Stimulated activated CD4-positive, alpha-beta T cell treated with anti-CD3 and anti-CD28 coated beads, Interleukin-15, amount 100 ng/mL, for 24 hours (primary cell): Measurements from ENCODE around the gene AFAP1L2.

Source experiments
- DNase-seq: peaks from one replicate; pipeline ENCODE4 v3.0.0-alpha.2; 2020

AFAP1L2 gene, protein sequence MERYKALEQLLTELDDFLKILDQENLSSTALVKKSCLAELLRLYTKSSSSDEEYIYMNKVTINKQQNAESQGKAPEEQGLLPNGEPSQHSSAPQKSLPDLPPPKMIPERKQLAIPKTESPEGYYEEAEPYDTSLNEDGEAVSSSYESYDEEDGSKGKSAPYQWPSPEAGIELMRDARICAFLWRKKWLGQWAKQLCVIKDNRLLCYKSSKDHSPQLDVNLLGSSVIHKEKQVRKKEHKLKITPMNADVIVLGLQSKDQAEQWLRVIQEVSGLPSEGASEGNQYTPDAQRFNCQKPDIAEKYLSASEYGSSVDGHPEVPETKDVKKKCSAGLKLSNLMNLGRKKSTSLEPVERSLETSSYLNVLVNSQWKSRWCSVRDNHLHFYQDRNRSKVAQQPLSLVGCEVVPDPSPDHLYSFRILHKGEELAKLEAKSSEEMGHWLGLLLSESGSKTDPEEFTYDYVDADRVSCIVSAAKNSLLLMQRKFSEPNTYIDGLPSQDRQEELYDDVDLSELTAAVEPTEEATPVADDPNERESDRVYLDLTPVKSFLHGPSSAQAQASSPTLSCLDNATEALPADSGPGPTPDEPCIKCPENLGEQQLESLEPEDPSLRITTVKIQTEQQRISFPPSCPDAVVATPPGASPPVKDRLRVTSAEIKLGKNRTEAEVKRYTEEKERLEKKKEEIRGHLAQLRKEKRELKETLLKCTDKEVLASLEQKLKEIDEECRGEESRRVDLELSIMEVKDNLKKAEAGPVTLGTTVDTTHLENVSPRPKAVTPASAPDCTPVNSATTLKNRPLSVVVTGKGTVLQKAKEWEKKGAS

DNA sequence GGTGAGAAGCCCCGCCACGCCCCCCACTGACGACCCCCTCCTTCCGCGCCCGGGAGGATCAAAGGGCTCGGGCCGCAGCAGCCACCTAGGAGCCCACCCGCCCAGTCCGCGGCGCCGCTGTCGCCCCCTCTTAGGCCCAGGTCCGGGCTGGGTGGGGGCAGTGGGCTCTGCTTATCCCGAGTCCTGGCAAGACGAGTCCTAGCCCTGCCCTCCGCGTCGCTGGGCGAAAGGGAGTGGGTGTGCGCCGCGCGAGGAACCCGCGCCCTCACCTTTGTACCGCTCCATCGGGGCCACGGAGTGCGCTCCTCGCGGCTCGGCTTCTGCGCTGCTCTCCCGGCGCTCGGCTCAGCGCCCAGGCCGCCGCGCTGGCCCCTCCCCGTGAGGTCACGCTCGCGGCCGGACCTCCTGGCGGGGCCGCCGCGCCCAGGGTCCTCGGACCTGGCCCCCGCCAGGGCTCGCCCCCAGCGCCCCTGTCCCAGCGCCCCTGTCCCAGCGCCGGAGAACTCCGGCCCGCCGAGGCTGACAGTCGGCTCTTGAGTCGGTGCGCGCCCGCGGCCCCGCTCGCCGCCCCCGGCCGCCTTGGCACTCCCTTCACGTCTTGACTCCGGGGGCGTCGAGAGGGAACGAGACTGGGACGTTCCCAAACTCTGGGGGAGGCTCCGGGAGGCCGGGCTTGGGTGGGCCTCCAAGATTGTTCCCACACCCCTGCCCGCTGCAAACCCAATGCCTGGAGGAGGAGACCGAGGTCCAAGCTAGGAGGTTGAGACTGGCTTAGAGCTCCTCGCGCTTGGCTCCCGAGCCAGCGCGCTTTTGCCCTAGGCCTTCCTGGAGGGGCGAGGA is at the start of gene AFAP1L2:
Gene AFAP1L2, minus strand, starts transcription at position 332 of the 840 bp plus-strand sequence. Its CDS starts 47 bp downstream, at position 285.
- no peak for DNase-seq

DNA sequence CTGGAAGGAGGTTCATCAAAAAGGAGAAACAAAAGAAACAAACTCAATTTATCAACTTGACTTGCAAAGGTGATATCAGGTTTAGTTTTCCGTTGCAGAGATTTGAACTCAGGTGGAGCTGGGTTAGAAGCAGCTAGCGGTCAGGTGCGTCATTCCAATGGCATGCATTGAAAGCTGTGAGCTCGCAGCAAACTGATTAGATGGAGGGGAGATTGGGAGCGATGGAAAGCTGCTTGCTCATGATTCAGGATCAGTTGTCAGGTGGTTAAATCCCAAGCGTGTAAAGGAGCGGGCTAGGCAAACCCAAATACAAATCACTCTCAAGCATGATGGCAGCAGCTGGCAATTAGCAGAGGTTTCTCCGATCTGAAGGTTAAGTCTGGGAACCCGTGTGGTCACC is 49.3 kb upstream of the AFAP1L2 start:
- no peak for DNase-seq

DNA sequence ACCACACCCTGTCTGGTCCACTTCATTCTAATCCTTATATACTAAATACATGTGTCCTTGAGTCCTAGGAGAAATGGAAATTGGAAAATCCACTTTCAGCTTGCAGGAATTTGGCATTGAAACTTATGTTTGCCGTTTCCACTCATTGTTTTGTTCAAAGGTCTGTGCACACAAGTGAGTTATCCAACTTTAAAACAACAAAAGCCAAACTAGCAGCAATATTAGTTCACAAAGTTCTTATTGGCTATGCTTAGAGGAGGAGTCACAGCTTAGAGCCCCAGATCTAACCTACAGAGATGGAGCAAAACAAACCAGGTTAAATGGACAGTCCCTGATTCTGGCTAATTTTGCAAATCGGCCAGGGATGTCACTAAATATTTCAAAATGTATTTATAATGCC is 44.6 kb upstream of the AFAP1L2 start:
- DNase-seq = no peak

DNA sequence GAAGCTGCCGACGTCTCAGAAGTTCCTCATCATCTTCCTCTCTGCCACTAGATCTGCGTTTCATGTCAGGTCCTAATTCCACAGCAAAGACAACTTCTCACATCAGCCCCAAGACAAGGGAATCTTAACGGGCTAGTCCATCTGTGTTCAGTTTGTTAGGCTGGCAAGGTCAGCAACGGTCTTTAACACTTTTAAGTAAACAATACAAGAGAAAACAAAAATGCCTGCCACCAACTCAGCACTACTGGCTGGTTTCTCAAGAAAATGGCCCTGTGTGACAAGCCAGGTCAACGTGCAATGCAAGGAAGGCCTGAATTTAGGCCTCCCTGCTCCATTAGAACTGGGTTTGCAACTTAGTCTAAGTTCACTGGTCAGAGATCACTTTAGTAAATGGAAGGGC is 41.0 kb upstream of the AFAP1L2 start:
- DNase-seq = no peak

DNA sequence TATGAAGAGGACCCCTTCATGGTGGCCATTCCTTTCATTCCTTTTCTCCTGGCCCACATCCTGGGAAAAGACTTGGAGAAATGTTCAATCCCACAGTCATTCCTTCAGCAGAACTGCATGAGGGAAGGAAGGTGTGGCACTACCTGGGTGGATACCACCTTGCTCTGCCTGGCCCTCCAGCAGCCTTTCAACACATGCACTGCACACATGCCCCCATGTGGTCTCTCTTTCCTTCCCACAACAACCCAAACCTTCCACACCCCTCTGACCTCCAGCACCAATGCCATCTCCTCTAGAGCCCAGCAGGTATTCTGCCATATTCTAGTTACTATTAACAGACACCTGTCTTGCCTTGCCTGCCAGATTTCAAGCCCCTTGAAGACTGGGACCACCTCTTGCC is 40.5 kb upstream of the AFAP1L2 start:
- DNase-seq = no peak

DNA sequence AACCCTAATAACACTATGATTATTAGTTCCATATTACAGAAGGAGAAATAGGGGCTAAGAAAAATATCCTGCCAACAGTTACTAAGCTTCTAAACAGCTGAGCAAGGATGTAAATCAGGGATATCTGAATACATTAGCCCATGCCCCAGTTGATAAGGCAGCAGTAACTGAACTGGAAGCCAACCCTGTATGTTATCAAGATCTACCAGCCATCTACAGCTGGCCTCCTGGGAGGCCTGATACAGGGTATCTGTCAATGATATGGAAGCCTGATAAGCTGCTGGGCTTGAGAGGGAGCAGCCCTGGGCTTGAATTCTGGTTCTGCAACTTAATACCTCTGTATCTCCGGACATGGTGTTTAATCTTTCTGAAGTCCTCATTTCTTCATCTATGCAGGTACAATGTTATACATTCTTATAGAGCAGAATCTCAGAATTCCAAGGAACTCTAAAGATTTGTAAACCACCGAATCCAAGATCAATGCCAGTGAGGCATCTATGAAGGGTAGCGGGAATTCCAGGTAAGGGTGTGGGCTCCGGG is 37.9 kb upstream of the AFAP1L2 start:
- no peak for DNase-seq

DNA sequence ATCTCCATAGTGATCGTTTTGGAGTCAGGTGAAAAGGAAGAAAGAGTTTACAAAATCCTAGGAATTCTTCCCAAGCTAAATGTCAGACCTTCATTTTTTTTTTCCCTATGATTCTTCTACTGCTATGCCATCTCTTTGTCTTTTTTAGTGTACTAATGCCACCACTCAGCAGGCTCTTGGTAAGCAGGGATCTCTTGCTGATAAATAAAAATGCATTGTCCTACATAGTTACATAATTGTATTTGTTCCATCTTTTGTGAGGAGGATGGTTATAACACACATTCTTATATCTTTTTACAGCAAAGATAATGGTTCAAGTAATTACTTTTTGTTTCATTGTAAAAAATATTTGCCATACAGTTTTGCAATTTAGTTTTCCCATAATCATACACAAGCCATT is 36.8 kb upstream of the AFAP1L2 start:
- DNase-seq = no peak

DNA sequence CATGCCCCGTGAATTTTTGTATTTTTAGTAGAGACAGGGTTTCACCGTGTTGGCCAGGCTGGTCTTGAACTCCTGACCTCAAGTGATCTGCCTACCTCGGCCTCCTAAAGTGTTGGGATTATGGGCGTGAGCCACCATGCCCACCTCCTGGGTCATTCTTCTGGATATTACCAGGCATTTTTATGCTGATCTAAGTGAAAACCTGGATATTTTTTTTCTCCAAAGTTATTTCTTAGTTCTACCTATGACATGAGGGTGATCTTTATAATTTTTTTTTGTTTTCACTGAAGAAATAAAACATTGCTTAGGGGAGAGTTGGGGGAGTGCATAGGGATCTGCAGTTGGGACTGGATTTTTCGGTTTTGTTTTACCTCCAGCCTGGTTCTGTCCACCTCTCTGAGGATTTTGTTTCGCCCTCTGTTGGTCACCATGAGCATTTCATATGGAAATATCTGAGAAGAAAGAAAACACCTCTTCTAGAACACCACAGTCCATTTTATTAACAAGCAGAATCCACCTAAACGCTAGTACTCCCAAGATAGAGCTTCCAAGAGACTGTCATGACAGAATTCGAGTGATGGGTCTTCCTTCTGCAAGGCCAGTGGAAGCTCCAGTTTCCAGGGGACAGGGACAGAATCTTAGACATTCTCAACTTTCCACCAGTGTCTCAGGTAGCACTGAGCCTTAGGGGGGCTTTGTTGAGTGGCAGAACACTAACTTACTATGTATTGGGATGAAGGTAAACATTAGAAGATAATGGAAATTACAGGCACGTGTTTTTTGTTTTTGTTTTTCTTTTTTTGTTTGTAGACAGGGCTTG is 33.4 kb upstream of the AFAP1L2 start:
- no peak for DNase-seq

DNA sequence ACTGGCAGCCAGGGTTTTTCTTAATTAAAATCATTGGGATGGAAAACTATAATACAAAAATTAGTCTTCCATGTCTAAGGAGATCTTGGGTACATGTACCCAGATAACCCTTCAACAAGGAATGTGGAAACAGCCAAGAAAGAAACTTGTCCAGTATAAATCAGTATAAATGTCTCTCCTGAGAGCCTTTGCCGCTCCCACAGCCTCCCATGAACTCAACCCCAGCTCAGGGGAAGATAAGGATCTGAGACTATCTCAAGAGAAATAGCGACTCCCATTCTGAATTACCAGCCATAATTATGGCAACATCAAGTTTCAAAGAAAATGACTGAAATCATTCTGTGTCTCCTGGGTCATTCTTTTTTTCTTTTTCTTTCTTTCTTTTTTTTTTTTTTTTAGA is 32.6 kb upstream of the AFAP1L2 start:
- no peak for DNase-seq

DNA sequence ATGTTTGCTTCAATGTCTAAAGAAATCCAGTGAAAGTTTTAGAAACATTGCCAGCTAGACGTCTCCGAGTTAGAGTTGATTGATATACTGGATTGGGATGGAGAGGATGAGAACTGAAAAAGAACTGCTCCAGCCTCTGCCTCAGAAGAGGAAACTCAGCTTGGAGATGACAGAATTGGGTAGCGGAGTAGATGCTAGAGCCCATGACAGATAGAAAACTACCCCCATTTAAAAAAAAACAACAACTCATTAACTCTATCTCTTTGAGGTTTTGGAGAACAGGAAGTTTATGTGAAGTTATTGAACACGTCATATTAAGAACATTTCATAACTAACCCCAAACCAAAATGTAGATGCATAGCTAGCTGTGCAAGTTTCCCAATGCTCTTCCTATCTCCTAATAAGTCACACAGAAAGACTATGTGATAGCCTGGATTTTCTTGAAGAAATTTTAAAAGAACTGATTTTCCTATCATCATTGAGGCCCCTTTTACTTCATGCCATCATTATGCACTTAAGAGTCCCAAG is 28.3 kb upstream of the AFAP1L2 start:
- no peak for DNase-seq

DNA sequence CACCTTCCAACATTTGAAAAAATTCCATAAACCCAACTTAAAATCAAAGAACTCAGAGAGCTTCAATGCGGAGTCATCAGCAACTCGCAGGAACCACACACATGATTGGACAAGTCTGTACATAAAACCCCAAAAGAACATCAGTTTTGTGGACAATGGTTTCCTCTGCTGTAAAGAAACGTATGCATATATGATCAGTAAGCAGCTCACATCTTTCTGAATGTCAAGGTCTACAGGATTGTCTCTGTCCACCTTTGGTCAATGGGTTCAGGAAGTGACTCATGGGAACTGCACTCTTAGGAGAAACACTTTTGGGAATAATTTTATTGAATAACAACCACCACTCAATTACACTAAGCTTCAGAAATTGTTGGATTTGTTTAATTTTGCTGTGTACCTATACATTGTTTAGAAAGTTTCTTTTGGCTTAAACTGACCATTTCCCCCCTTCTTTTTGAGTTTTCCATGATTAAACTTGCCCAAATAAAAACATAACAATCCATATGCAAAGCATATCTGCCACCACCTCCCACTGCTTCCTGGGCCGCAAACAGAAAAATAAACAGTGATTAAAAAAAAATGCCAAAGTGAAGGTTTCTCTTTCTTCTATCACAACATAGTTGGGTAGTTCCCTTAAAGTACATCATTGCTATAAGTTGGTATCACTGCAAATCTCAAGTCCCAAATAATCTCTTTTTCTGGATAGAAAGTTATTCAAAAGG is 27.3 kb upstream of the AFAP1L2 start:
- DNase-seq = no peak

DNA sequence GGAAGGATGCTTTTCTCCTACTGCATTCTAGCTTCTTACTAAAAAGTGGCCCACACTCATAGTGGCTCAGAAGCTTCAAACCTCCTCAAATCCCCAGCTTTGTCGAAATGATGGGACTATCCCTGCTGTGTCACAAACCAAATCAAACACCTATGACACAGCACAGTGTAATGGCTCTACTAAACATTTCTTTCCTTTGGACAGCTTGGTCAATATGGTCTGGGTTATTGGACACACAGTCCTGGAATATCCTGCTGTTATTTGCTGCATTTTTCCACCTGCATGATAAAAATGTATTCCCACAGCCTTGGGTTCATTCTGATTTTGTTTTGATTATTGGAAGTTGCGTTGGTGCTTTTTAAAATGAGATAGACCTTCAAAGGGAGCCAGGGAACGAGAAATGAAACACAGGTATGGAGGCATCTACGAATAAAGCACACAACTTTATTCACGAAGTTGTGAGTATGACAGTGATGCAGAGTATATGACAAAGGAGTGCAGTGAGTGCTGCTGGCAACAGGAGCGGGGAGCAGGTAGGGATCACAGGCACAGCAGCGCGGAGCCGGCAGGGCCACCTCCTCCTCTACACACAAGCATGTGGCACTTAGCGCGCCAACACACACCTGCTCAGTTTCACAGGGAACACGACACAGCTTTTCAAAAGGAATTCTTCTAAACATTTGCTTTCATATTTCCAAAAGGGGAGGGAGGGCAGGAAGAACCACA is 26.5 kb upstream of the AFAP1L2 start:
- no peak for DNase-seq

DNA sequence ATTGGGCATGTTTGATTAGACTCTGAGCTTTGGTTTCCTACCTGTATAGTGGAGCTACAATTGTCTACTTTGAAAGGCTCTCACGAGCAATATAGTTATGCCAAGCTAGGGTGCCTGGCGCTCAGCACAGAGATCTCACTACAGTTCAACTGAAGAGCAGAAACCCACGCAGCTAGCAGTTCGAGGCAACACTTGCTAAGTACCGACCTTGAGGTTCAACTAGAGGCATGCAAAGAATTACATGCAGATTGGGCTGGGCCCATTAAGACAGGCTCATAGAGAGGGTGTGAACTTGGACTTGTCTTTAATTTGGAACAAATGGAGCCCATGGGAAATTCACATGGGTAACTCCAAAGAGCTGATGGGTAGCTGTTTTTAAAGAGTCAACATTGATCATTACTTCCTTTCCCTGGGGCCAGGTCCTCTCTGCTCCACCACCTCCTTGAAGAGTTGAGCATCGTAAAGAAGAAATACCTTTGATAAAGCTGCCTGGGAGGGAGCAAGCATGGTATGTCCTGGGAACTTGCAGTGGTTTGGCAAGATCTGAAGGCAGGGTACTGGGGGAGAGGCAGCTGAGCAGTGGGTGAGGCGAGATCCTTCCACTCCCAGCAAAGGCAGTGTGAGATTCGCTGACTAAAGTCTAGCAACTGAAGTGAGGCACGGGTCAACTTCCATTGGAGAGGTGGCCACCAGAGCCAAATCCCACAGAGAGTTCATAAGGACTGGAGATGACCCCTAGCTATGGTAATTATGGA is 25.5 kb upstream of the AFAP1L2 start:
- no peak for DNase-seq

DNA sequence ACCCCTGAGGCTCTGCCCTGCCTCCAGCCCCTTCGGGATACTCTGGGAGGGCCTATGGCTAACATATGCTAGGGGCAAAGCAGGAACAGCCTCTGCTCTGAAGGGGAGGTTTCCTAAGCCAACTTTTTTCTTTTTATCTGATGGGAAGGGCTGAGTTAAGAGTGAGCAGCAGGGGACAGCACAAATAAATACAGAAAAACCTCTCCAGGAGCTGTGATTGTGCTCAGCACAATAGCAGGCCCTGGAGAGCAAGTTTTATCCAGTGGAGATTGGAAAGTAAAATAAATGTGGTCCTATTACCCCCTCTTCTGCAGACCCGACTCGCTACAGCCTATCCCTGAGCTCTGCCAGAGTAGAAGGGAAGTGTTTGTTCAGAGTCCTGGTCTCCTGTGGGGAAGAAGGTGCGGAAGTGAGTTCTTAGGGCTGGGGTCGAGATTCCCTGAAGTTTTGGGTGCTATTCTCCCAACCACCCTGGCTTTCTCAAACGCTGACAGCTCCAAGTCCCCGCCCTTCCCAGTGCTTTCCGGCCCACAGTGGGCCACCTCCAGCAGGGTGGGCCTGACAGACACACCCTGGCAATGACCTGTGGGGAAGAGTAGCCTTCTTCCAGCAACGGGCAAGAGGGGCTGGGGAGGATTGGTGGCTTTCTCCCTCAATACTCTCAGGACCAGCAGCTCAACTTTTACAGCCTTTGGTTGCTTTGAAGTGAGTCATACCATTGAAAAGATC is 23.0 kb upstream of the AFAP1L2 start:
- DNase-seq = no peak

DNA sequence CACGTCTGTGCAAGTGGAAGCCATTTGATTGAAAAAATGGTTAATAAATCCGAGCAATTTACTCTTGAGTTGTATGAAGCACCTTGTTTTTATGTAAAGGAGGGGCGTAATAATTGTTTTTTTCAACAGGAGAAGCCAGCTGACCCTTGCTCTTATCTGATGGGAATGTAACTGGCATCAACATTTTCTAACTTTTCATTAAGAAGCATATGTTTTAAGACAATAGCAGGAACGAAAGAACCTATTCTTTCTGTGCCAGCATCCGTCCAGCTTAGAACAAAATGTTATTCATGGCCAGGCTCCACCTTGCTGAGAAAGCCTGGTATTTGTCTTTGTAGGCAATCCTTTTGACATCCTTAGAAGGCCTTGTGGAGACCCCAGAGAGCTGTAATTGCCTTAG is 22.2 kb upstream of the AFAP1L2 start:
- DNase-seq = no peak

DNA sequence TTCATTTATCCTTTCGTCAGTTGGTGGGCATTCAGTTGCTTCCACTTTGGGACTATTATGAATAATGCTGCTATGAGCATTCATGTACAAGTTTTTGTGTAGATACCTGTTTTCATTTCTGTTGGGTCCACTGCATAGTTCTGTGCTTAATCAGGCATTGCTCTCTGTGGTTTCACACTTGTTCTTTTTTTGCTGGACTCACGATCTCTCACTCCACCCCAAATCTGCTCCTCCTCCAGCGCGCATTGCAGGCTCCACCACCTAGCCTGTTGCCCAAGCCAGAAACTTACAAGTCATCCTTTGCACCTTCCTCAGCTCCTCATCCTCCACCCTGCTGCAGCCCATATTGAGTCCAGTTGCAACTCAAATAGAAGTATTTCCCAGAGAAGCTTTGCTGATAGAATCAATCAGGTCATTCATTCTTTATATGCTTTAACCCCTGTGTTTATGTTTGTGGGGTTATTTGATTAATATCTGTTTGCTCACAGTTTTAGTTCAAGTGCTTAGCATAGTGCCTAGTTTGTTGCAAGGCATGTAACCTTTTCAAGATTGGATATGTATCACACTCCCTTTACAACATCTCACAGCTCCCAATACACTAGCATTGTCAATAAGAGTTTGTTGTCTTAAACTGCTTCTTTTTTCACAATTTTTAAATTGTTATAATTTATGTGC is 16.6 kb upstream of the AFAP1L2 start:
- DNase-seq = no peak

DNA sequence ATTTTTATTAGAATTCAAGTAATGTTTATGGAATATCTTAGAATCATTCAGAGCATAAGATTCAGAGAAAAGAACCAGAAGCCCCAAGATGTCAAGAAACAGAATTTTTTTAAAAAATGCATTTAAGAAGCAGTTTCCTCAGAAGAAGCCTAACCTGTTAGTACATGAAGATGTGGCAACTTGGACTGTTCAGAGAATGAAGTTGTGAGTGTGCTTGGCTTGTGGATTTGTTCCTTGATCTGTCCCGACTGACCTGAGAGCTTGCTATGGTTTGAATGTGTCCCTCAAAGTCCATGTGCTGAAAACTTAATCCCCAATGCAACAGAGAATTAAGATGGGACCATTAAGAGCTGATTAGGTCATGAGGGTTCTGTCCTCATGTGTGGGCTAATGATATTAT is 13.8 kb upstream of the AFAP1L2 start:
- no peak for DNase-seq
